GM18519 (cell line): ENCODE data around the gene SERGEF.
"Not testable (repeated sequence)": the region's sequence is repeated elsewhere in the genome, so short reads cannot be mapped to it uniquely, and the experiment has no call there.

ENCODE experiments used
- ATAC-seq: cut with Tn5 transposase; IDR thresholded peaks from one replicate; pipeline ENCODE4 v1.9.1; 2021; ENCODE audit warnings: mild to moderate bottlenecking, moderate library complexity; ENCODE audit not compliant: unreplicated experiment, low FRiP score

The SERGEF gene

GRCh38 chr11:17917556-17917955, 95.3 kb downstream of the SERGEF start:
- no peak for ATAC-seq

GRCh38 chr11:17915500-17916143, 97.2 kb downstream of the SERGEF start:
- no peak for ATAC-seq

- no peak for ATAC-seq
Measured at GRCh38 chr11:17914957-17915356, 97.9 kb downstream of the SERGEF start.

- no peak for ATAC-seq
Measured at GRCh38 chr11:17907046-17907445, 105.8 kb downstream of the SERGEF start.

GRCh38 chr11:17906436-17906835, 106.4 kb downstream of the SERGEF start:
- ATAC-seq: no peak

GRCh38 chr11:17905477-17905876, 107.4 kb downstream of the SERGEF start:
- ATAC-seq: peak; percentile 85

GRCh38 chr11:17901481-17901880, 111.4 kb downstream of the SERGEF start:
- no peak for ATAC-seq

- no peak for ATAC-seq
Measured at GRCh38 chr11:17898782-17899181, 114.1 kb downstream of the SERGEF start.

GRCh38 chr11:17898071-17898470, 114.8 kb downstream of the SERGEF start:
- ATAC-seq: no peak

- ATAC-seq: no peak
Measured at GRCh38 chr11:17897495-17897894, 115.4 kb downstream of the SERGEF start.

- ATAC-seq: not testable (repeated sequence)
Measured at GRCh38 chr11:17896496-17897151, 116.2 kb downstream of the SERGEF start.

GRCh38 chr11:17894929-17895658, 117.8 kb downstream of the SERGEF start:
- ATAC-seq: no peak

- ATAC-seq: no peak
Measured at GRCh38 chr11:17892409-17892808, 120.4 kb downstream of the SERGEF start.

- ATAC-seq: no peak
Measured at GRCh38 chr11:17890325-17890724, 122.5 kb downstream of the SERGEF start.

GRCh38 chr11:17887779-17888178, 125.1 kb downstream of the SERGEF start:
- no peak for ATAC-seq

- ATAC-seq: no peak
Measured at GRCh38 chr11:17883946-17884345, 128.9 kb downstream of the SERGEF start.

GRCh38 chr11:17883057-17883456, 129.8 kb downstream of the SERGEF start:
- no peak for ATAC-seq

GRCh38 chr11:17878743-17879142, 134.1 kb downstream of the SERGEF start:
- no peak for ATAC-seq

GRCh38 chr11:17877886-17878285, 135.0 kb downstream of the SERGEF start:
- no peak for ATAC-seq

- no peak for ATAC-seq
Measured at GRCh38 chr11:17876827-17877226, 136.0 kb downstream of the SERGEF start.

GRCh38 chr11:17875891-17876290, 137.0 kb downstream of the SERGEF start:
- no peak for ATAC-seq

- ATAC-seq: no peak
Measured at GRCh38 chr11:17873586-17873985, 139.3 kb downstream of the SERGEF start.
